Heart left ventricle (tissue), 16 donors: Measurements from ENCODE around the gene JAG1. TPM values are rescaled to one million over a fixed set of nuclear protein-coding genes. Genes with fewer than 3 reads are reported as not detected.

Experiments used
- ATAC-seq, 4 donors: fragments of 200-7000 bp; cut with Tn5 transposase; one replicate each; pipeline ENCODE4 v1.9.1; 2020 to 2022; ENCODE audit warnings: moderate library complexity in 4 of 4, mild to moderate bottlenecking in 3 of 4, moderate number of reproducible peaks in 1 of 4
- DNase-seq, 5 donors: peaks; one replicate each; pipeline ENCODE4 v3.0.0-alpha.2; 2020
- H3K27ac ChIP-seq, 12 donors: fragments of 200-600 bp; sonication (generic) in 4 of 12; one replicate each; pipeline versions ENCODE4 v1.5.0 to v1.8.0; 2016 to 2022; ENCODE audit warnings: mild to moderate bottlenecking in 2 of 12
- H3K27me3 ChIP-seq, 9 donors: fragments of 200-600 bp; sonication (generic) in 2 of 9; one replicate each; pipeline versions ENCODE4 v1.5.1 to v1.8.0; 2016 to 2022; ENCODE audit warnings: mild to moderate bottlenecking in 3 of 9
- H3K36me3 ChIP-seq, 9 donors: fragments of 200-600 bp; sonication (generic) in 2 of 9; one replicate each; pipeline versions ENCODE4 v1.5.0 to v1.8.0; 2018 to 2022; ENCODE audit warnings: mild to moderate bottlenecking in 2 of 9
- H3K4me1 ChIP-seq, 12 donors: fragments of 200-600 bp; sonication (generic) in 4 of 12; one replicate each; pipeline versions ENCODE4 v1.5.0 to v1.8.0; 2016 to 2022; ENCODE audit warnings: mild to moderate bottlenecking in 3 of 12
- H3K4me3 ChIP-seq, 12 donors: fragments of 200-600 bp; sonication (generic) in 4 of 12; one replicate each; pipeline versions ENCODE4 v1.5.0 to v1.8.0; 2017 to 2022; ENCODE audit warnings: mild to moderate bottlenecking in 9 of 12, moderate library complexity in 4 of 12
- H3K9me3 ChIP-seq, 12 donors: fragments of 200-600 bp; sonication (generic) in 4 of 12; one replicate each; pipeline versions ENCODE4 v1.5.0 to v1.8.0; 2016 to 2022; ENCODE audit warnings: mild to moderate bottlenecking in 1 of 12
- POLR2A ChIP-seq, 2 donors: fragments of 450-650 bp; IDR thresholded peaks; one replicate each; pipeline ENCODE4 v1.6.1; 2017; ENCODE audit warnings: antibody characterized with exemption in 2 of 2, mild to moderate bottlenecking in 2 of 2, moderate library complexity in 2 of 2
- WGBS, 4 donors: extraction: QIAGEN DNeasy Blood & Tissue Kit in 2 of 4; methylation state at CpG; one replicate each; pipeline versions ENCODE4 v1.1.5 to v1.1.7; 2013 to 2018; 5-methylcytosine and 5-hydroxymethylcytosine counted together
- intact Hi-C, 10 donors: fragments of 100-400 bp; cut with DNase I; formaldehyde crosslinking; loops; one replicate each; pipeline versions ENCODE4 v1.11.1 to v1.14.2; 2022
- polyA plus RNA-seq, 2 donors: library from polyadenylated mRNA; stranded (reverse); fragments of 200-250 nt; gene quantifications; one replicate each; pipeline ENCODE4 v1.2.3, GENCODE V29; 2013
- total RNA-seq, 9 donors: library from RNA; depleted of rRNA in 2 of 9; stranded (reverse); fragments of >200 nt in 2 of 9; fragmentation: NEBNext Ultra II Directional in 3 of 9; extraction: Animal tissue kit (Norgen Biotek cat#: 25700) in 3 of 9; gene quantifications; one replicate each; pipeline versions ENCODE4 v1.1.0 to v1.2.4, GENCODE V29; 2016 to 2023
- TF ChIP-seq, protein P1 (sequence below), 12 donors: fragments of 200-600 bp; sonication (generic) in 4 of 12; IDR thresholded peaks; one replicate each; pipeline versions ENCODE4 v1.5.0 to v1.8.0; 2018 to 2022; ENCODE audit warnings: antibody characterized with exemption in 12 of 12, mild to moderate bottlenecking in 5 of 12
- donor health status: ischemic (EF 13 %, LVEDD 7.1; RV severe dilation, severe dysfunction).
- donor health status: healthy with polysubstance abuse.
- donor health status: DM: no; HTN: yes; CAD: no.
- donor health status: DM: no; HTN: no; CAD: no.
- donor health status: ischemic (EF 25% LVEDD 6.9; RV normal size, moderate dysfunction).
- donor health status: ischemic (EF 25% LVEDD 5.7; RV mildly dilated, moderate dysfunction).
- donor health status: healthy.
- donor health status: DM: yes; HTN: yes; CAD: no.
- donor health status: ischemic (EF 35%, LVEDD 5.7; RV mildly dilated, moderate dysfunction).
- donor health status: nonischemic (EF 11% LVEDD 7.7; RV severe dilation, severe dysfunction).
- donor health status: DM: yes; HTN: yes; CAD: no.
- donor health status: PGD.
- donor health status: ischemic (EF 29% LVEDD 5.4; RV normal size, mild dysfunction).
- donor health status: nonischemic (EF 23%, LVEDD 6.1; RV moderate dilation, normal function).

JAG1 gene
- total and polyA plus RNA-seq, 11 donors, result 12.5 to 42.6 (median 24.9) TPM

- Histone ChIP-seq H3K9me3 (no peaks in the 10 kb centered on the region), H3K4me1 (peaks cover 0 to 75% (median 27%) of the 10 kb centered on the region in 12 donors), H3K27ac (no peak overlapping the region), H3K27me3 (no peaks in the 10 kb centered on the region), H3K4me3 (no peak overlapping the region), H3K36me3 (peaks cover 0 to 98% (median 88%) of the 10 kb centered on the region in 9 donors)
- intact Hi-C loops, result no loop called here
- DNase-seq (no peak), ATAC-seq (no peak)
- TF ChIP-seq POLR2A (IDR thresholded peaks at IDR 0.05), result no peak
- TF ChIP-seq, protein P1, sequence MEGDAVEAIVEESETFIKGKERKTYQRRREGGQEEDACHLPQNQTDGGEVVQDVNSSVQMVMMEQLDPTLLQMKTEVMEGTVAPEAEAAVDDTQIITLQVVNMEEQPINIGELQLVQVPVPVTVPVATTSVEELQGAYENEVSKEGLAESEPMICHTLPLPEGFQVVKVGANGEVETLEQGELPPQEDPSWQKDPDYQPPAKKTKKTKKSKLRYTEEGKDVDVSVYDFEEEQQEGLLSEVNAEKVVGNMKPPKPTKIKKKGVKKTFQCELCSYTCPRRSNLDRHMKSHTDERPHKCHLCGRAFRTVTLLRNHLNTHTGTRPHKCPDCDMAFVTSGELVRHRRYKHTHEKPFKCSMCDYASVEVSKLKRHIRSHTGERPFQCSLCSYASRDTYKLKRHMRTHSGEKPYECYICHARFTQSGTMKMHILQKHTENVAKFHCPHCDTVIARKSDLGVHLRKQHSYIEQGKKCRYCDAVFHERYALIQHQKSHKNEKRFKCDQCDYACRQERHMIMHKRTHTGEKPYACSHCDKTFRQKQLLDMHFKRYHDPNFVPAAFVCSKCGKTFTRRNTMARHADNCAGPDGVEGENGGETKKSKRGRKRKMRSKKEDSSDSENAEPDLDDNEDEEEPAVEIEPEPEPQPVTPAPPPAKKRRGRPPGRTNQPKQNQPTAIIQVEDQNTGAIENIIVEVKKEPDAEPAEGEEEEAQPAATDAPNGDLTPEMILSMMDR (IDR thresholded peaks at IDR 0.05), result no peak
- 90 to 93% (median 92%) methylated on average over 7 of the region's 7 CpGs for WGBS, 4 donors
Observed at GRCh38 chr20:10641893-10642292, 31.9 kb downstream of the JAG1 start.

DNA sequence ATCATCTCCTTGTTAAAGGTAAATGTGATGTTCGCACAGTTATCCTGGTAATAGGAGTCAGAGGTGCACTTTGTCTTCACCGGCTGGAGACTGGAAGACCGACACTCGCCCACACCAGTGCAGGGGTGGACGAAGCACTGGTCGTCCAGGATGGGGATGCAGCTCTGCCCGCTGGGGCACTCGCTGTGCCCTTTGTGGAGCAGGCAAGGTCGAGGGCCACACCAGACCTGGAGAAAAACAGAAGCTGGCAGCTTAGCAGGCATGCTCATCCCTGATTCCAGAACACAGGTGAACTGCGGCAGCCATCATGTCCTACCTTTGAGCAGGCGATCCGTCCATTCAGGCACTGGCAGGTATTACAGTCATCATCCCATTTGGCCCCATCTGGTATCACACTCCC lies 32.3 kb downstream of the JAG1 start:
- Histone ChIP-seq H3K4me3 (no peak overlapping the region), H3K27ac (no peak overlapping the region), H3K4me1 (peaks cover under 1 to 79% (median 31%) of the 10 kb centered on the region in 12 donors), H3K9me3 (no peaks in the 10 kb centered on the region), H3K36me3 (peaks cover 0 to 94% (median 84%) of the 10 kb centered on the region in 9 donors), H3K27me3 (no peaks in the 10 kb centered on the region)
- ATAC-seq (no peak), DNase-seq (no peak)
- no peak for TF ChIP-seq POLR2A (IDR thresholded peaks at IDR 0.05)
- TF ChIP-seq, protein P1 (IDR thresholded peaks at IDR 0.05), result no peak
- intact Hi-C loops, result no loop called here
- 94 to 96% (median 95%) methylated on average over 12 of the region's 12 CpGs for WGBS, 4 donors

GRCh38 chr20:10640897-10641296 lies 32.9 kb downstream of the JAG1 start:
- WGBS, 4 donors, result 85 to 91% (median 90%) methylated on average over 12 of the region's 12 CpGs
- H3K27me3 ChIP-seq, result no peaks in the 10 kb centered on the region
- H3K4me3 ChIP-seq, result no peak overlapping the region
- peak overlapping the region in 2 of 12 donors; percentile 66 to 81 for H3K27ac ChIP-seq
- TF ChIP-seq, protein P1 (IDR thresholded peaks at IDR 0.05), result no peak
- TF ChIP-seq POLR2A (IDR thresholded peaks at IDR 0.05), result no peak
- H3K4me1 ChIP-seq, result peaks cover 6 to 81% (median 37%) of the 10 kb centered on the region in 12 donors
- intact Hi-C loops, result no loop called here
- H3K9me3 ChIP-seq, result no peaks in the 10 kb centered on the region
- H3K36me3 ChIP-seq, result peaks cover 0 to 88% (median 78%) of the 10 kb centered on the region in 9 donors
- DNase-seq (no peak), ATAC-seq (no peak)

GRCh38 chr20:10639737-10640556 lies 33.9 kb downstream of the JAG1 start:
- intact Hi-C loops, result loop anchor here in 2 of 10 donors (5.0 kb wide), 2 partner anchors 58 to 83 kb away; no protein-coding TSS in a partner anchor
- 62 to 72% (median 66%) methylated on average over 16 to 18 of the region's 18 CpGs for WGBS, 4 donors
- peak in 3 of 4 donors; percentile 47 to 56 (median 55) for ATAC-seq
- H3K36me3 ChIP-seq, result peaks cover 0 to 79% (median 69%) of the 10 kb centered on the region in 9 donors
- TF ChIP-seq POLR2A (IDR thresholded peaks at IDR 0.05), result no peak
- TF ChIP-seq, protein P1 (IDR thresholded peaks at IDR 0.05), result no peak
- peak overlapping the region in 11 of 12 donors; percentile 9 to 81 (median 44) for H3K27ac ChIP-seq
- no peaks in the 10 kb centered on the region for H3K9me3 ChIP-seq
- H3K4me1 ChIP-seq, result peaks cover 8 to 80% (median 42%) of the 10 kb centered on the region in 12 donors
- no peaks in the 10 kb centered on the region for H3K27me3 ChIP-seq
- DNase-seq, result peak in 2 of 5 donors; percentile 46 to 54
- no peak overlapping the region for H3K4me3 ChIP-seq
